K562 (cell line): ENCODE results near the gene MAB21L2. TPM values are rescaled to one million over a fixed set of nuclear protein-coding genes. Genes with fewer than 3 reads are reported as not detected.

Experiments
- CCNT2 ChIP-seq: IDR thresholded peaks from 2 replicates; pipeline ENCODE4 v1.6.1; 2011; ENCODE audit warnings: borderline replicate concordance, low read depth, mild to moderate bottlenecking, moderate library complexity, mixed read lengths, low read length; ENCODE audit not compliant: insufficient read length; ENCODE audit errors: extremely low read depth
- CHAMP1 ChIP-seq: fragments of 450-650 bp; IDR thresholded peaks from 2 replicates; pipeline ENCODE4 v1.6.1; 2016; ENCODE audit warnings: mild to moderate bottlenecking
- CUX1 ChIP-seq: fragments of 200-800 bp; sonication (Bioruptor generic); IDR thresholded peaks from 2 replicates; pipeline ENCODE4 v1.6.1; 2016; ENCODE audit warnings: missing genetic modification characterization, missing compliant biosample characterization
- FOSL1 ChIP-seq: fragments of 200-800 bp; sonication (Bioruptor generic); conservative IDR thresholded peaks from 2 replicates; pipeline ENCODE4 v1.6.1; 2016; ENCODE audit warnings: missing genetic modification characterization, missing compliant biosample characterization
- GABPB2 ChIP-seq: fragments of 250-450 bp; sonication (Bioruptor Pico); conservative IDR thresholded peaks from 2 replicates; pipeline ENCODE4 v1.5.1; 2021; ENCODE audit warnings: mild to moderate bottlenecking
- KLF13 ChIP-seq: fragments of 450-650 bp; IDR thresholded peaks from 2 replicates; pipeline ENCODE4 v1.6.1; 2016; ENCODE audit warnings: missing genetic modification characterization, low read depth, mild to moderate bottlenecking, missing compliant biosample characterization, moderate library complexity, borderline replicate concordance
- MAFF ChIP-seq: IDR thresholded peaks from 2 replicates; pipeline ENCODE4 v1.6.1; 2012; ENCODE audit warnings: low read length, improper control_type of control experiment
- ZBTB40 ChIP-seq, 2 experiments: fragments of 450-650 bp in 1 of 2; sonication (generic) in 1 of 2; formaldehyde crosslinking in 1 of 2; IDR thresholded peaks; 2 replicates each; pipeline versions ENCODE4 v1.7.1 to v1.9.0; 2016 to 2022; ENCODE audit warnings: inconsistent platforms in 1 of 2, mild to moderate bottlenecking in 1 of 2, missing genetic modification reagents in 1 of 2
- polyA plus RNA-seq, 8 experiments: library from polyadenylated mRNA; depleted of rRNA in 4 of 8; stranded (reverse) in 5 of 8; unstranded in 3 of 8; fragments of >200 nt; fragmentation: Nextera tagmentation in 2 of 8; fragmentation: Illumina TruSeq in 1 of 8; extraction: Ambion mirVana in 2 of 8; extraction: Trizol in 1 of 8; gene quantifications; 2 replicates each; pipeline versions ENCODE4 v1.2.1 to v1.2.3, GENCODE V29; 2011 to 2014; ENCODE audit warnings: inconsistent platforms in 1 of 8, missing spikeins in 1 of 8
- total RNA-seq, 7 experiments: library from RNA; depleted of rRNA in 6 of 7; stranded (reverse); fragments of >200 nt in 6 of 7; fragmentation: Illumina TruSeq in 2 of 7; extraction: Trizol in 2 of 7; gene quantifications; 2 replicates each; pipeline versions ENCODE4 v1.2.1 to v1.2.3, GENCODE V29; 2011 to 2021; ENCODE audit warnings: low replicate concordance in 1 of 7

The MAB21L2 gene
- total and polyA plus RNA-seq, 9 of the 15 experiments (the other 6 are each of a cell fraction or from before 2014, with no cell fraction given) = not detected

GRCh38 chr4:150540959-150541360 lies 41.0 kb upstream of the MAB21L2 start (continued):
- TF ChIP-seq ZBTB40 (IDR thresholded peaks at IDR 0.05) (0 out of 2 replicates have a peak, but pooled peaks have one; percentile 11), ZBTB40 (CRISPR knock-in tag; IDR thresholded peaks at IDR 0.05) (no peak), KLF13 (no peak), FOSL1 (tag) (peak; percentile 67), CCNT2 (no peak), CHAMP1 (0 out of 2 replicates have a peak, but pooled peaks have one; percentile 32), CUX1 (CRISPR knock-in tag) (no peak), MAFF (peak; percentile 57; the same call in 1 of the 2 replicates), GABPB2 (no peak)
